ENCODE data around the gene RORB. TPM values are rescaled to one million over a fixed set of nuclear protein-coding genes. Genes with fewer than 3 reads are reported as not detected.

RORB gene
- total and polyA plus RNA-seq, 8 donors: 0.08 to 0.92 (median 0.55) TPM; not detected in 1

DNA sequence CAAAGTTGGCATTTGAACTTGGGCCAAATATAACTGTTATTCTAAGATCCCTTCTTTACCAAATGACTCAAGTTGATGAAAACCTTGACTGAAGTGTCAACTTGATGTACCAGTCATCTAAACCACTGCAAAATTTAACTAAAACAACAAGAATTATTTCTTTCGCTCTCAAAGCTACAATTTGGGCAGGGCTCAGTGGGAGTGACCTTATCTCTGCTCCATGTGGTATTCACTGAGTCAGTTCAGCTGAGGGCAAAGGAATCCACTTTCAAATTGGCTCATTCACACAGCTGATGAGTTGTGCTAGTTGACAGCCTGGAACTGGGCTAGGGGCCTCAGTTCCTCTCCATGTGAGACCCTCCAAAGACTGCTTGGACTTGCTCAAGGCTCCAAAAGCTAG is 166.3 kb downstream of the RORB start:
- H3K9me3 ChIP-seq: no peaks in the 10 kb centered on the region
- no peaks in the 10 kb centered on the region for H3K36me3 ChIP-seq
- no peak overlapping the region for H3K27ac ChIP-seq
- no peaks in the 10 kb centered on the region for H3K4me1 ChIP-seq
- 83 to 95% (median 86%) methylated on average over 1 of the region's 1 CpG for WGBS, 5 donors
- TF ChIP-seq POLR2A (IDR thresholded peaks at IDR 0.05) (no peak), EP300 (IDR thresholded peaks at IDR 0.05) (no peak), POLR2AphosphoS5 (IDR thresholded peaks at IDR 0.05) (no peak)
- TF ChIP-seq, protein P1, sequence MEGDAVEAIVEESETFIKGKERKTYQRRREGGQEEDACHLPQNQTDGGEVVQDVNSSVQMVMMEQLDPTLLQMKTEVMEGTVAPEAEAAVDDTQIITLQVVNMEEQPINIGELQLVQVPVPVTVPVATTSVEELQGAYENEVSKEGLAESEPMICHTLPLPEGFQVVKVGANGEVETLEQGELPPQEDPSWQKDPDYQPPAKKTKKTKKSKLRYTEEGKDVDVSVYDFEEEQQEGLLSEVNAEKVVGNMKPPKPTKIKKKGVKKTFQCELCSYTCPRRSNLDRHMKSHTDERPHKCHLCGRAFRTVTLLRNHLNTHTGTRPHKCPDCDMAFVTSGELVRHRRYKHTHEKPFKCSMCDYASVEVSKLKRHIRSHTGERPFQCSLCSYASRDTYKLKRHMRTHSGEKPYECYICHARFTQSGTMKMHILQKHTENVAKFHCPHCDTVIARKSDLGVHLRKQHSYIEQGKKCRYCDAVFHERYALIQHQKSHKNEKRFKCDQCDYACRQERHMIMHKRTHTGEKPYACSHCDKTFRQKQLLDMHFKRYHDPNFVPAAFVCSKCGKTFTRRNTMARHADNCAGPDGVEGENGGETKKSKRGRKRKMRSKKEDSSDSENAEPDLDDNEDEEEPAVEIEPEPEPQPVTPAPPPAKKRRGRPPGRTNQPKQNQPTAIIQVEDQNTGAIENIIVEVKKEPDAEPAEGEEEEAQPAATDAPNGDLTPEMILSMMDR (IDR thresholded peaks at IDR 0.05): no peak
- intact Hi-C loops (cut with DNase I; ENCODE audit: low total_unique reads): no loop called here
- no peak overlapping the region for H3K4me3 ChIP-seq
- H3K27me3 ChIP-seq: no peaks in the 10 kb centered on the region
- DNase-seq: no peak

DNA sequence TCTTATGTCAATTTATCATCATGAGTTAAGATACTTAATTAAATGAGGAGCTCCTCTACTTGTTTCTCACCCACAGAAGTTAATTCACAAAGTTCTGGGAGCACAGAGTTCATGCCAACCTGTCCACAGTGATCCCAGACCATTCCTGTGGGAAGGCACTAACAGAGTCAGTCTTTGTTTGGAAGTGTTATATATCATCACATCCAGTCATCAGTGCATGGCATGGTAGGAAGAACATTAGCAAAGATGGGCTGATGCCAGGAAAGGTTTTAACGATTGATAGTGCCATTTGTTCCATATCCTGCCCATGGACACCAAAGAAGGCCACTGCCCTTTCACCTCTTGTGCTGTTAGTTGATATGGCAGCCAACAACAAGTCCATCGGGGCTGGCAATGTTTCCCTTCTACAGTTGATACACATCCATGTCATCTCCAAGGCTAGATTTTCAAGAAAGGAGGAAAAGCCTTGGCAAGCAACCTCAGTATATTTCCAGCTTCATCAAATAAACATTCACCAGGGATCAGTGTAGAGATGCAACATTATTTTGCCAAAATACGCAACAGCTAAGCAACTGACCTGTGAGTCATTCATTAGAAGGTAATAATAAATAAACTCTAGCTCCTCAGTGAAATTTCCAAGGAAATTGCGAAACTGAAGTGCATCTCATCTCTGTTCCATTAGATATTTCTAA is 169.6 kb downstream of the RORB start:
- H3K9me3 ChIP-seq: no peaks in the 10 kb centered on the region
- no peak for DNase-seq
- intact Hi-C loops (cut with DNase I; ENCODE audit: low total_unique reads): no loop called here
- H3K36me3 ChIP-seq: no peaks in the 10 kb centered on the region
- H3K27me3 ChIP-seq: no peaks in the 10 kb centered on the region
- no peaks in the 10 kb centered on the region for H3K4me1 ChIP-seq
- no peak overlapping the region for H3K4me3 ChIP-seq
- WGBS, 5 donors: 62 to 70% (median 66%) methylated on average over 4 of the region's 4 CpGs
- H3K27ac ChIP-seq: peak overlapping the region in 1 of 5 donors; percentile 22
- TF ChIP-seq POLR2A (IDR thresholded peaks at IDR 0.05): no peak
- no peak for TF ChIP-seq EP300 (IDR thresholded peaks at IDR 0.05)
- peak in 1 of 3 donors; percentile 34 for TF ChIP-seq POLR2AphosphoS5 (IDR thresholded peaks at IDR 0.05)
- TF ChIP-seq, protein P1 (IDR thresholded peaks at IDR 0.05): no peak

DNA sequence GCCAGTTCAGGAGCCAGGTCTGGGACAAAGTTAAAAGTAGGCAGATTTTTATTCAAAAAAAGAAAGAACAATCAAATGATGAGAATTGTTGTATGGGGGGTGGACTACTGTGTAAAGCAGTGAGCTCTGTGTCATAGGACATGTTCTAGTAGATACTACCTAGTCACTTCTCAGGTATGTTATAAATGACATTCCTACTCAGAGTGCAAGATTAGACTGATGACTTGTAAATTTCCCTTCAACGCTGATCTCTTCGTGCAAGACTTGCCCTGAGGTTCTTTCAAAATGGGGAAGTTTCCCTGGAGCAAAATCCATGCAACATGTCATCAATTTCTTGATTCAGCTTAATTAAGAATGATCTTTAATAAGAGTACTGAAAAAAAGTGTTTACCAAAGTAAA is 175.1 kb downstream of the RORB start:
- intact Hi-C loops (cut with DNase I; ENCODE audit: low total_unique reads): no loop called here
- DNase-seq: no peak
- Histone ChIP-seq H3K9me3 (no peaks in the 10 kb centered on the region), H3K27ac (no peak overlapping the region), H3K4me1 (no peaks in the 10 kb centered on the region), H3K36me3 (no peaks in the 10 kb centered on the region), H3K4me3 (no peak overlapping the region), H3K27me3 (no peaks in the 10 kb centered on the region)
- 72 to 80% (median 78%) methylated on average over 2 of the region's 2 CpGs for WGBS, 5 donors
- TF ChIP-seq EP300 (IDR thresholded peaks at IDR 0.05) (no peak), POLR2AphosphoS5 (IDR thresholded peaks at IDR 0.05) (no peak), POLR2A (IDR thresholded peaks at IDR 0.05) (no peak)
- TF ChIP-seq, protein P1 (IDR thresholded peaks at IDR 0.05): no peak

DNA sequence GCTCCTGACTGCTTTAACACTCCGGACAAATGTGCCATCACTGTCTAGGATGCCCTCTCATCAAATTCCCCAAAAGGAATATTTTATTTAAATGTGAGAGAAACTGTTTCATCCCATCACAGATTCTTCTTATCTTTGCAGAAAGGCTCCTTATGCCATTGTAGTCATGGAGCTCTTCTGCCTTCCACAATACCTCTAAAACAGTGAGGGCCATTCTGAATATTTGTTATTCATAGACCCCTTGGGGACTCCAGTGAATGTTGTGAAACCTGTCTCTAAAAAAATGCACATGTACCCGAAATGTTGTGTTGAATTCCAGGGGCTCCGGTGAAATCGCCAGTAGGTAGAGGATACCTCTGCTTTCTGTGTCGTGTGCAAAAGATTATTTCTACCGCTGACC is 176.9 kb downstream of the RORB start:
- TF ChIP-seq POLR2A (IDR thresholded peaks at IDR 0.05): no peak
- no peak for TF ChIP-seq EP300 (IDR thresholded peaks at IDR 0.05)
- 85 to 93% (median 85%) methylated on average over 6 of the region's 6 CpGs for WGBS, 5 donors
- Histone ChIP-seq H3K4me1 (no peaks in the 10 kb centered on the region), H3K27ac (no peak overlapping the region), H3K36me3 (no peaks in the 10 kb centered on the region), H3K4me3 (no peak overlapping the region), H3K27me3 (no peaks in the 10 kb centered on the region), H3K9me3 (no peaks in the 10 kb centered on the region)
- DNase-seq: no peak
- intact Hi-C loops (cut with DNase I; ENCODE audit: low total_unique reads): no loop called here

DNA sequence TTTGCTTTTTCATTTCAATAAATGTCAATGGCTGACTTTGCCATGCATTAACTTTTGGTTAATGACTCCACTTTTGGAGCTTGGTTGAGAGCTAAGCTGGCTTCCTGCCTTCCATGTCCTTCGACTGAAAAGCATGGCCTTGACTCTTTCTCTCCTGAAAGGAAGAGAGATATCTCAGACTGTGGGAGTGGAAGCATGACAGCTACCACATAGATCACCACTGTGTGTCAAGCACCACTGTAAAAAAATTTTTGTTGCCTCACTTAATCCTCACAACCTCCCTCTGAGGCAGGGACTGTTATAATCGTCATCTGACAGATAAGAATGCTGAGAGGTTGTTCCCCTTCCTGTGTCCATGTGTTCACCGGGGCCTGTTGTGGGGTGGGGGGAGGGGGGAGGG is 184.8 kb downstream of the RORB start:
- H3K9me3 ChIP-seq: no peaks in the 10 kb centered on the region
- H3K36me3 ChIP-seq: no peaks in the 10 kb centered on the region
- TF ChIP-seq EP300 (IDR thresholded peaks at IDR 0.05): no peak
- TF ChIP-seq POLR2A (IDR thresholded peaks at IDR 0.05): no peak
- TF ChIP-seq, protein P1 (IDR thresholded peaks at IDR 0.05): no peak
- TF ChIP-seq POLR2AphosphoS5 (IDR thresholded peaks at IDR 0.05): no peak
- intact Hi-C loops (cut with DNase I; ENCODE audit: low total_unique reads): no loop called here
- no peak overlapping the region for H3K4me3 ChIP-seq
- DNase-seq: no peak
- H3K27me3 ChIP-seq: no peaks in the 10 kb centered on the region
- no peak overlapping the region for H3K27ac ChIP-seq
- H3K4me1 ChIP-seq: no peaks in the 10 kb centered on the region
- 15 to 57% (median 48%) methylated on average over 3 of the region's 3 CpGs for WGBS, 5 donors
